HK-2 (cell line): ENCODE measurements around the gene MTFP1.
A peak's percentile ranks its signal among the peaks of the same experiment; 100 is the strongest.
"Not testable (repeated sequence)": the region's sequence is repeated elsewhere in the genome, so short reads cannot be mapped to it uniquely, and the experiment has no call there.

Source experiments
- DNase-seq: peaks from one replicate; pipeline ENCODE4 v3.0.0-alpha.2; 2018; ENCODE audit not compliant: unreplicated experiment

Gene MTFP1, protein sequence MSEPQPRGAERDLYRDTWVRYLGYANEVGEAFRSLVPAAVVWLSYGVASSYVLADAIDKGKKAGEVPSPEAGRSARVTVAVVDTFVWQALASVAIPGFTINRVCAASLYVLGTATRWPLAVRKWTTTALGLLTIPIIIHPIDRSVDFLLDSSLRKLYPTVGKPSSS

DNA sequence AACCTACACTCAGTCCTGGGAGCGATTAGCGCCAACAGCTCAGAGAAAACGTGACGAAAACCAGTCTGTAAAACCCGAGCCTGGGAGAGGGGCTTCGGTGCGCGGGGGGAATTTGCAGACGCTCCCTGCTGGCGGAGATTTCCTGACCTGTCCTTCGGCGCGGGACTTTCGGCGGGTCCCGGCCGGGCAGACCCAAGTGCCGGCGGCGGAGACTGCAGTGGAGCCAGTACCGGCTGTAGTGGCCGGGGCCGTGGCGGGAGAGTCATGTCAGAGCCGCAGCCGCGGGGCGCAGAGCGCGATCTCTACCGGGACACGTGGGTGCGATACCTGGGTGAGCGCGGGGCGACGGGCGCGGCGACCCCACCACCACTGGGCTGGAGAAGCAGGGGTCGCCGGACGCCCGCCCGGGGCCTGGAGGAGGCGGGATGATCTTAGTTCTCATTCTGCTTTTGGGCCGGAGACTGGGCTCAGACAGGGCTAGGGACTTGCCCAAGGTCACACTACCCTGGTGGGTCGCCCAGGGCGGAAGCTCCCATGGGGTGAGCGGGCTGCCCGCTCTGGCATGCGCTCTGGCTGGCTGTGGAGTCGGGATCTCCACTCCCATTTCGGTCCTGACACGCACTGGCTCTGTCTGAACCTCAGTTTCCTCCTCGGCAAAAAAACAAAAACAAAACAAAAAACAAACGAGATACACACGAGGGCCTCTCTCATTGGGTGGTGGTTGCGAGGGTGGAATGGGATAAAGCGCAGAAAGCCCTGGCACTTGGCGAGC lies at the start of gene MTFP1:
TSS of gene MTFP1 (plus strand) at position 153 of the 772 bp plus-strand sequence. CDS start at position 265, 112 bp downstream.
- DNase-seq = peak; percentile 69

DNA sequence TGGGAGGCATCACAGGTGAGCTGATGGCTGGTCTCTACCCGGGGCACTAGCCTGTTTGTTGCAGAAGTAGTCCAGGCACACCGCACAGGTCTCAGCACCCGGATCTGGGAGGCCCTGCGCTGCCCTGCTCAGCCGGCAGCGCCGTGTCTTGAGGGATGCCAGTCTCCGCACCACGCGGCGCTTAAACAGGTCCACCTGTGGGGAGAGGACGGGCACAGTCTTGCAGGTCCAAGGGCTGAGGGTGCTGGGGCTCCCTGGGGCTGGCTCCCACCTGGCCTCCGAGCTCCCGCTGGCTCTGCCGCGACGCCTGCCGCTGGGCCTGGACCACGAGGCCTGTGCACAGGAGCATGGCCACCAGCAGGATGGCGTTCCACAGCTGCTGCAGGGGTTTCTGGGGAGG lies 45.6 kb upstream of the MTFP1 start:
- no peak for DNase-seq

DNA sequence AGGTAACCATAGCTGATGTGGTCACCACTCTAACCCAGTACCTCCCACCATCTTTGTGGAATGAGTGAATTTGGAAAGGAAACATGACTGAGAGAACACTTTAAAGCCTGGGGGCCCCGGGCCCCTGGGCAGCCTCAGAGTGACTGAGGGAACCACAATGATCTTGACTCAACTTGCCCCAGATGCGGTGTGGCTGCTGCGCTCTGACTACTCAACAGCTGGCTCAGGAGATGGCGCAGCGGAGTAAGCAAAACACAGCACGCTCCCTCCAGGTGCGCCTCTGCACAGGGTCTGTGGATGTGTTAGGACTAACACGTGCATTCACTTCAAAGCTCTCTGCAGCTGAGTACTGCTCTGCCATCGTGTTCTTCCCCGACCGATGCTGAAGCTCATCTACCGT lies 44.3 kb upstream of the MTFP1 start:
- no peak for DNase-seq

DNA sequence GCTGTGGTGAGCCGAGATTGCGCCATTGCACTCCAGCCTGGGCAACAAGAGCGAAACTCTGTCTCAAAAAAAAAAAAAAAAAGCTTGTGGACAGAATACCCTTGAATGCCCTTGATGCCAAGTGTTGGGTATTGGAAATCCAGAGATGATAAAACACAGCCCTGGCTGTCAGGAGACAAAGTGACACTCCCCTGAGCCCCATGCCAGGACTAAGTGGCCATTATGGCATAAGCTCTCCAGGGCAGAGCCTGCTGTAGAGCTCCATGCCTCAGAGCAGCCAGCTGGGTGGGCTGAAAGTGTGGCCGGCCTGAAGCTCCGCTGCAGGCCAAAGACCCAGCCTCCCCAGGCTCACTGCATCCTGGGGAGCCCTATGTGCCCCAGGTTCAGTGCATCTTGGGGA lies 43.2 kb upstream of the MTFP1 start:
- DNase-seq = no peak

DNA sequence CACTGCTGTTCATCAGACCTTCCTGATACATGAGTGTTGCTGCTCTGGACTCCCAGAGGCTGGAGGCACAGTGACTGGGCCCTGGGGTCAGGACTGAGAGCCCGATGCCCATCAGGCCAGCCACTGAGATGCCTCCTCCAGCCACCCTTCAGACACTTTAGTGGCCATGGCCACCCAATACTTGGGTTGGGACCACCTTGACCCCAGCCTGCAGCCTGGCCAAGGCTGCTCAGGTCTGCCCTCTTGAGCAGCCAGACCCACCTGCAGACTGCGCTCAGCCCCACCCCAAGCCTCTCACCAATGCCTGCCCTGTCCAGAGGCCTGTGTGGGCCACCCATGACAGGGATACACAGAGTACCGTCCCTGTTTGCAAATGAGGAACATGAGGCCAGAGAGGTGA lies 42.5 kb upstream of the MTFP1 start:
- no peak for DNase-seq

DNA sequence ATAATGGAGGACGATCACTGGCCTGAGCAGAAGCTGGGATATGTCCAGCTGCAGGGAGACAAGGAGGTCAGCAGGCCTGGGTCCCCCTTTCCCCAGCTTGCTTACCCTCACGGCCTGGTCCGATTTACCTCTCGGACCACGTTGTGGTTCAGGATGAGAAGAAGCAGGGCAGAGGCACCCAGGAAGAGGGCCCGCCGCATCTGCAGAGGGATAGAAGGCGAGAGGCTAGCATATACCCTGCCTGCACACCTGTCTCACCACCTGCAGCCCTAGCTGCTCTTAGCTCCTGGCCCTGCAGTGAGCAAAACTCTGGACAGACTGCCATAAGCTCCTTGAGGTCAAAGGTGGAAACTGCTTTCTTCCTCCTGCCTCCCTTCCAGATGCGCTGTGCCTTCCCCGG lies 39.6 kb upstream of the MTFP1 start:
- no peak for DNase-seq

DNA sequence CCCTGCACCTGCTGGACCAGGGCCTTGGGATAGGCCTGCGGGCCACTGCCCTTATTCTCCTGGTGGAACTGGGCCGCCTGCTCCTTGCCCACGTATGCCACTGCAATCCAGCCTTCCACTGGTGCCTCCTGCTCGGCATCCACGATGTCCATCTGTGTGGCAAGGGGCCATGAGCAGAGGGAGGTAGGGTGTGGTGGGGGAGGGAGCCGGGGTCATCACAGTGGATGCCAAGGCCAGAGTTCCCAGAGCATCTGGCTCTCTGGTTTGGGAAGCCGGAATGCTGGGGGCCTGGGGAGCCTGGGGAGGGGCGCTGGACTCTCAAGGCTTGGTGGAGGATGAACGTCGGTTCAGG lies 39.0 kb upstream of the MTFP1 start:
- no peak for DNase-seq

DNA sequence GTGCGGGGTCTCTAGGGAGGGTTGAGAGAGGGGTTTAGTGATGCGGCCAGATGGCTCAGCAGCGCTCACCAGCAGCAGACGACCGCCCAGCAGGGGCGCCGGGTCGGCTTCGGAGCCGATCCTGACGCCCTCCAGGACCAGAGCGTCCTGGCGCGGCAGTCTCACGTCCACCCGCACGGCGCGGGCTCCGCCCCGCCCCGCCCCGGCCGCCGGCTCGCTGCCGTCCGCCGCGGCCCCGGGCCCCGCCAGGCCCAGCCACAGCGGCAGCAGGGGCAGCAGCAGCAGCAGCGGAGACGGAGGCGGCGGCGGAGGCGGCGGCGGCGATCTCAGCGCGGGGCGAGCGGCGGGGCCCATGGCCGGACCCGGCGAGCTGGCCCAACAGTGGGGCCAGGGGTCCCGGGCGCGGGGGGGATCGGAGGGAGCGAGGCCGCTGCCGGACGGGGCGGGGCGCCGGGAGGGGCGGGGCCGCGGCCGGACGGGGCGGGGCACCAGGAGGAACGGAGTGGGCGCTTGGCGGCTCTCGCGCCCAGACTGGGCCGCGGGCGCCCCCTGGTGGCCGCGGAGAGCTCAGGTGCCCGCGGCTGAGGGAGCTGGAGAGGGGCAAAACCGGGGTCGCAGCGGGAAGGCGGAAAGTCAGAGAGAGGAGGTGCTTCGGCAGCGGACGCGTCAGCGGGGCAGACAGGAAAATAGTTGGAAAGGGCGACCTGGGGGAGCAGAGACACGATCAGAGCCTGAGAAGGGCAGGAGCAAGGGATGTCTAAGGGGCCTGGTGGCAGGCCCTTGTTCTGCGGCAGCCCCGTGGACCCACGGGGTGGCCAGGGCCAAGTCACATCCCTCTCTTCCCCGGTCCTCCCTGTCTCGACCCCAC lies 38.4 kb upstream of the MTFP1 start, which contains the start of gene RNF215:
TSS of gene RNF215 (minus strand) at position 452 of the 868 bp plus-strand sequence. CDS start at position 354, 98 bp downstream.
- DNase-seq = peak; percentile 79

DNA sequence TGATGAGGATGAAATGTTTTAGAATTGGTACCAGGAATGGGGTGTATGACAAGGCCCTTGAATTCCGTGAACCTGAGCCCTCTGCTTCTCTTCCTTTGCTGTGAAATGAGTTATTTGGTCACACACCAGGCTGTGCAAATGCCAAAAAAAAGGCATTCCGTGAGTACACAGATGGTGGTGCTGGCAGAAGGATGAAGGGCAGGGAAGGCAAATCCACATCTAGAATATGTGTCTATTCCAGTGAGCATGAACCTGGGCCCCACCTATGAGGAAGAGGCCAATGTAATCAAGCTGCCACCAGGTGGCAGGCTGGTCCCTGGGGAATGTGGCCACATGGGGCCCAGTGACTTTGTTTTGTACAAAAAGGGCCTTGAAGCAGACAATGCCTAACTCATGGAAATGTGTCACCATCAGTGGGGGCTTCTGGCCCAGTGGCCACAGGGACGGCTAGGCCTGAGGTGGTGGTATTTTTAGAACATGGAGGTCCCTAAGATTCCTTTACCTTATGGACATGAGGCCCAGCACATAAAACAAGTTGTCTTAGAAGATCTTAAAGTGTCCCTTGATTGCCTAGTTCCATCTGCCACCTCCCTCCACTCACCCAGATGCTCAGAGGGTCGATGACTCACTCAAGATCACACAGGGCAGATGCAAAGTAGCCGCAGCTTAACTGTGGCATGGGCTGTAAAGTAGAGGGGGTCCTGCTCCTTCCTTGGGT lies 34.4 kb upstream of the MTFP1 start:
- DNase-seq = peak; percentile 67

DNA sequence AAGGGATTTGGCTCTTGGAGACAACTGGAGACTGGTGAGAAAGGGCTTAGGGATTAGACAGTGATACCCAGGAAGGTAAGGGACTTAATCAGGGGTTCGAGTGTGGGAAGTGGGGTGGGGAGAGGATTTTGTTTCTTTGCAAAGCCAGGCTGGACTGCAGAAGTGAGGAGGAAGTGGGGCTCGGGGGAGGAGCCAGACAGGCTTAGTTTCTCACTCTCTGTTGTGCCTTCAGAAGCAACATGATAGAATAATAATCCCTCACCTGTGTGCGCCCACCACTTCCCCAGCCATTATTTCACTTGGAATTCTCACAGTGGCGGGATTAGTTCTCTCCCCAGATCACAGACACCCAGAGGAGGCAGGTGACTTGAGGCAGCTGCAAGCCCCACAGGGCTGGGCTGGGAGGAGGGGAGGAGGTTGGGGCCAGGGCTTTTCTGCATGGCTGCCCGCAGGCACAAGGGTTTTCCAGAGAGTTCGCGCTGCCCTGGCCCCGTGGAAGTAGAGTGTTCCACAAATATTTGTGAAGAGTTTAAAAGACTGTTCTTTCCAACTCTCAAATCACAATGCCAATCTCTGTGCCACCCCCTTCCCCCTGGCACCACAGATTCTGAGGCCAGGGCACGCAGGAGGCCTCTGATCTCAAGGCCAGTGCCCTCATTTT lies 32.8 kb upstream of the MTFP1 start:
- DNase-seq = no peak

DNA sequence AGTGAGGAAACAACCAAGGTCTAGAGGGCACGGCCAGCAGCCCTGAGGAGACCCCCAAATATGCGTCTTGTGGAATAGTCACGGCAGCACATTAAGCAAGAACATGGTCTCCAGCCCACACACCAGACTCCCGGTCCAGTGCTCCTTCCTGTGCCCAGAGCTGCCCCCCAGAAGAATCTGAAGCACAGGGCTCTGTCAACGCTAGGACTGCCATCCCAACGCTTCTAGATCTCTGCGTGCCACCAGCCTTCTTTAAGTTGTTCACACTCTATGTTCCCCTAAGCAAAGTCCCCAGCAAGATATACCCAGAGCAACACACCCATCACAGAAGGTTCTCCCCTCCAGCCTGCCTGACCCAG lies 32.3 kb upstream of the MTFP1 start:
- DNase-seq = no peak

DNA sequence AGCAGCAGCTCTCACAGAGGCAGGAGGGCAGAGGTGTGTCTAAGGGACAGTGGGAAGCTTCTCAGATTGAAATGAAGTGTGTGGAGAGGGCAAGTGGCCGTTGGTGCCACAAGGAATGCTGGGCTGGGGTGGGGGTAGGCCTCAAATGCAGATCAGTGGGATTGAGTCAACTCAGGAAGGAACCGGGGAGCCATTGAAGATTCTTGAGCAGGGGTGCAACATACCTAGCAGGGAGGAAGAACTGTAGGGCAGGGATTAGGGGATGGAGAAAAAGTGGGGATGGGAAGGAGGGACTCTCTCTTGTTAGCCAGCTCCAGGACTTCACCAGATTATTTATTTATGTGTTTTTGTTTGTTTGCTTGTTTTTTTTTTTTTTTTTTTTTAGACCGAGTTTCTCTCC lies 31.7 kb upstream of the MTFP1 start:
- DNase-seq = no peak

DNA sequence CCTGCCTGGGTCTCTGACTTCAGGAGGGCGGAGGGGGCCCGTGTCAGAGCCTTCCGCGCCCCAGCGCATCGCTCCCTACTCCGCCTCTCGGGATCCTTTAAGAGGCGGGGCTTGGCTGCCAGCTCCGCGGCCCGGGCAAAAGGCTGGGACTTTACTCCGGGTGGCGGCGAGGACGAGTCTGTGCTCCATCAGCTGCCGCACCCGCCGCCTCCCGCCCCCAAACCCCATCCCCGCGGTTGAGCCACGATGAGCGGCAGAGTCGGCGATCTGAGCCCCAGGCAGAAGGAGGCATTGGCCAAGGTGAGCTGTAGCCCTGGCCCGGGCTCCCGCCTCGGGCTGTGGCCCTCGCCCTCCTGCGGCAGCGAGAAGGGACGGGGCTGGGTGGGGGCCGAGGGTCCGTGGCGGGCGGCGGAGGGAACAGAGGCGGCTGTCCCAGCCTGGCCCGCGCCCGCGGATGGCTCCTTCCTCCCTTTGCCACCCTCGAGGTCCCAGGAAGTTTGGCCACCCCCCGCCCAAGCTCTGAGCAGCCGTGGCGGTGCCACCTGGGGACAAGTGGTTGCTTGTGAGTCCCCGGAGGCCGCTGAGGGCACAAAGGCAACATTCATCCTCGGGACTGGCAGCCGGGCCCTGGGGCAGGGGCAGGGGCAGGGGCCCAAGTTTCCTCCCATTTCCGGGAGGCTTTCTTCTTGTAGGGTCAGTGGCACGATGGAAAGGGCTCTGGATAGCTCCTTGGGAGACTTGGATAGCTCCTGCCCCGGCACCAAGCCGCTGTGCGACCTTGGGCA lies 28.5 kb upstream of the MTFP1 start, which contains the start of gene SEC14L2:
TSS of gene SEC14L2 (plus strand) at position 148 of the 785 bp plus-strand sequence. CDS start at position 247, 99 bp downstream.
- peak; percentile 65 for DNase-seq

DNA sequence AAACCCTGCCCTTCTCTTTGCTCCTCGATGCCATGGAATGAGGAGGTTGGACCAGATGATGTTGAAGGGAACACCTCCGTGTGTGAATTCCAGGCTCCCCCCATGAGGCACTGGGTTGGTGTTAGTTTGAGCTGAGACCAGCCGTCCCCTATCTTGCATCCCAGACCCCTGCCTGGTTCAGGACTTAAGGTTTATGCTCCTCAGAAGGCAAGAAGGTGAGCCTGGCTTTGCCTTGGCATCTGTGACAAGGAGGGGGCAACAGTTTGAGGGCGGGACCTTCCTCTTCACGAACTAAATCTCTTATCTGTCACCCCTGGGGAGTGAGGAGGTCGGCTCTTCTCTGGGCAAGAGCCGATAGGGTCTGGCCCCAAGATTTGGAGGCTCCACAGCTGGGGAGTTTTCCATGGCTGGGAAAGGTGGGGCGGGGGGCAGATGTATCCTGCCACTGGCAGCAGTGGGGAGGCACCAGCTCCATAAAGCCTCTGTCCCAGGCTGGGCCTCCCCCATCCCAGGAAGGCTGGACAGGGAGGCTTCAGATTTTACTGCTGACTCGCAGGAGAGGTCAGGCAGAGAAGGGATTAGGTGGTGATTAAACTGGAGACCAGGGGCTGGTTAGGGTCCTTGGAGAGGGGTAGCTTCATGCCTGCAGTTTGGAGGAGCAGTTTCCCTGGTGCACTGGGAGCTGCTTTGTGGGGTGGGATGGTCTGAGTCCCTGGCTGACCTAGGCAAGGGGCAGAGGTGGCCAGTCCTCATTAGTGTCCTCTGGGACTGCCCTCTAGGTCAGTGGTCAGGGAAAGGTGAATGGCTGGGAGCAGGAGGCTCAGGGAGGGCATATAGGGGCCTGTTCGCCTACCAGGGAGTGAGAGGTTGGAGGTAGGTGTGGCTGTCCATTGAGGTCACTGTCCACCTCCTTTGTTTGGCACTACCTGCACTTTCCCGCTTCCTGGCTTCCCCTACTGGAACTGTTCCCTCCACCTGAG lies 27.6 kb upstream of the MTFP1 start:
- no peak for DNase-seq

DNA sequence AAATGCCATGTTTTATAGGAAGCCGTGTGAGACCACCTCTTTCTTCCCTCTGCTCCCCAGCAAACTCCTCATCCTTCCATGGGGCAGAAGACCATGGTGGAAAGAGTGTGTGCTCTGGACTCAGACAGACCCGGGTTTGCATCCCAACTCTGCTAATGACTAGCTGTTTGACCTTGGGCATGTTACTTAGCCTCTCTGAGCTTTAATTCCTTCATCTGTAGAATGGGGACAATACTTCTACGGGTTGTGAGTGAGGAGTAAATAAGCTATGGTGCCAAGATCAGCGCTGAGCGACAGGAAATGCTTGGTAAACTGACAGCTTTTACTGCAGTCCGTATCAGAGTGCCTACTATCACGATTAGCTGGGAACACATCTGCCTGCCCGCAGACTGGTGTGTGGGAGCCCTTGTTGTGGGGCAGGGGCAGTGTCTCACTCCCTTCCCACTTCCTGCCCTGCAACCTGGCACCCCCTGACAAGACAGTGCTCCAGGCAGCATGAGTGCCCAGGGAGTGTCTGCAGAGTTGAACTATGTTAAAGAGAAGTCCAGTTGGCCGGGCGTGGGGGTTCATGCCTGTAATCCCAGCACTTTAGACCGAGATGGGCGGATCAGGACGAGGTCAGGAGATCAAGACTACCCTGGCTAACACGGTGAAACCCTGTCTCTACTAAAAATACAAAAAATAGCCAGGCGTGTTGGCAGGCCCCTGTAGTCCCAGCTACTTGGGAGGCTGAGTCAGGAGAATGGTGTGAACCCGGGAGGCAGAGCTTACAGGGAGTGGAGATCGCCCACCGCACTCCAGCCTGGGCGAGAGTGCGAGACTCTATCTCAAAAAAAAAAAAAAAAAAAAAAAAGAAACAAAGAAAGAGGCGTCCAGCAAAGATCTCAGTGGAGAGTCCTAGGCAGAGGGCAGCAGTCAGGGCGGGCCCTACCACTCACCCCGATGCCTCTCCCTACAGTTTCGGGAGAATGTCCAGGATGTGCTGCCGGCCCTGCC lies 26.6 kb upstream of the MTFP1 start:
- no peak for DNase-seq

DNA sequence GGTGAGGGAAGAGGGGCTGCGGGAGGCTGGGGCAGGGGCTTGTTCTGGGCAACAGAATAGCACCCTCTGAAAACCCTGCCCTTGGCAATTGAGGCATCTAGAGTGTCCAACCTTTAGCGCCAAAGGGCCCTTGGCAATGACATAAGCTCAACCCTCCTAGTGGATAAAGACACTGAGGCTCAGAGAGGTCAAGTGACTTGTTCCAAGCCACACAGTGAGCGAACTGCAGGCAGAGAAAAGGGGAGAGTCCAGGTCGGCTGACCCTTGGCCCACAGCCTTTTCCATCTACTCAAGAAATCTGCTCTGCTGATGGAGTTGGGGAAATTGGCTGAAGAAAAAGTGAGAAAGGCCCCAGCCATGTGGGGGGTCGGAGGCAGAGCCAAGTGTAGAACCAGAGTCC lies 25.9 kb upstream of the MTFP1 start:
- DNase-seq = no peak

DNA sequence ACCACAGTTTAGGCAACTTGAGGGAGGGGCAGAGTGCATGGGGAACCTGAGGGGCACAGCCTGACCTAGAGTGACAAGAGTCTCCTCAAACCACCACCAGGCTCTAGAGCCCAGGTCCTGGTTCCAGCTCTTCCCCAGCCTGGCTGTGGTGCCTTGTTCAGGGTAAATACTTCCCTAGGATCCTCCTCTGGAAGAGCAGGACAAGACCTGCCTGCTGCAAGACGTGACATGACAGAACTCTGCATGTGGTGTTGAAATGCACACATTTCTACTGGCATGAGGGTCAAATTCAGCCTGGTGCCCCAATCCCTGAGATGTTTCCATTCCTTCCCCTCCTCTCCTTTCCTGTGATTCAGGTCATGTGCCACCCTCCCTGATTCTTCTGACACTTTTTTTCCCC lies 25.4 kb upstream of the MTFP1 start:
- DNase-seq = no peak

DNA sequence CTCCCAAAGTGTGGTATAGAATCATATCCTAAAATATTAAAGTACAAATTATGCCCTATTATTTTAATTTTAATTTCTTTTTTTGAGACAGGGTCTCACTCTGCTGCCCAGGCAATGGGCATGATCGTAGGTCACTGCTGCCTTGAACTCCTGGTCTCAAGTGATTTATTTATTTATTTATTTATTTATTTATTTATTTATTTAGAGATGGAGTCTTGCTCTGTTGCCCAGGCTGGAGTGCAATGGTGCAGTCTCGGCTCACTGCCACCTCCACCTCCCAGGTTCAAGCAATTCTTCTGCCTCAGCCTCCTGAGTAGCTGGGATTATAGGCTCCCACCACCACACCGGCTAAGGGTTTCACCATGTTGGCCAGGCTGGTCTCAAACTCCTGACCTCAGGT lies 24.5 kb upstream of the MTFP1 start:
- not testable (repeated sequence) for DNase-seq
